Liver (tissue), 3 donors: ENCODE measurements around the gene SCD5.

Experiments used
- CTCF ChIP-seq: fragments of 150-350 bp; IDR thresholded peaks from 2 replicates; pipeline ENCODE4 v1.5.1; 2017; ENCODE audit warnings: improper control_type of control experiment, low read depth, low read length; ENCODE audit not compliant: missing input control
- HNF4G ChIP-seq: IDR thresholded peaks from 2 replicates; pipeline ENCODE4 v1.6.1; 2016; ENCODE audit warnings: antibody characterized with exemption
- TF ChIP-seq, protein P1 (sequence below): IDR thresholded peaks from 2 replicates; pipeline ENCODE4 v1.6.1; 2016; ENCODE audit warnings: antibody characterized with exemption
- donor health status: healthy.
- donor health status: healthy.

- TF ChIP-seq, protein P1, sequence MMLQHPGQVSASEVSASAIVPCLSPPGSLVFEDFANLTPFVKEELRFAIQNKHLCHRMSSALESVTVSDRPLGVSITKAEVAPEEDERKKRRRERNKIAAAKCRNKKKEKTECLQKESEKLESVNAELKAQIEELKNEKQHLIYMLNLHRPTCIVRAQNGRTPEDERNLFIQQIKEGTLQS, result no peak
- no peak for TF ChIP-seq CTCF
- TF ChIP-seq HNF4G, result no peak
Observed at GRCh38 chr4:82797405-82798111, 1.0 kb downstream of the SCD5 start.
